ENCODE data around the gene DRAM2.
"Not testable (repeated sequence)": the region's sequence is repeated elsewhere in the genome, so short reads cannot be mapped to it uniquely, and the experiment has no call there.

DRAM2 gene

GRCh38 chr1:111079329-111079728 lies 60.6 kb downstream of the DRAM2 start:
- not testable (repeated sequence) for H3K4me3 ChIP-seq (ENCODE audit: low read length); DNase-seq (ENCODE audit: low read depth, low spot score); H3K9me3 ChIP-seq (ENCODE audit: control insufficient read depth, insufficient read depth, low read length); H3K27me3 ChIP-seq (ENCODE audit: control insufficient read depth, insufficient read depth, low read length); H3K27ac ChIP-seq (ENCODE audit: low read length); H3K36me3 ChIP-seq (ENCODE audit: control insufficient read depth, insufficient read depth, low read length); H3K4me1 ChIP-seq (ENCODE audit: control insufficient read depth, insufficient read depth, low read length)
- no CpG with 5 or more reads among the region's 12 CpGs for WGBS (ENCODE audit: insufficient coverage, insufficient read length)

GRCh38 chr1:111077312-111077711 lies 62.6 kb downstream of the DRAM2 start:
- not testable (repeated sequence) for H3K27me3 ChIP-seq (ENCODE audit: control insufficient read depth, insufficient read depth, low read length); H3K27ac ChIP-seq (ENCODE audit: low read length); H3K4me1 ChIP-seq (ENCODE audit: control insufficient read depth, insufficient read depth, low read length); H3K36me3 ChIP-seq (ENCODE audit: control insufficient read depth, insufficient read depth, low read length); H3K4me3 ChIP-seq (ENCODE audit: low read length); H3K9me3 ChIP-seq (ENCODE audit: control insufficient read depth, insufficient read depth, low read length); DNase-seq (ENCODE audit: low read depth, low spot score)
- WGBS (ENCODE audit: insufficient coverage, insufficient read length): no CpG with 5 or more reads among the region's 4 CpGs
